Epidermal melanocyte (primary cell): ENCODE measurements around the gene FES.
"Not testable (repeated sequence)": the region's sequence is repeated elsewhere in the genome, so short reads cannot be mapped to it uniquely, and the experiment has no call there.

Source experiments
- DNase-seq: peaks from one replicate; pipeline ENCODE4 v3.0.0; 2011; ENCODE audit warnings: low spot score; ENCODE audit not compliant: insufficient read length

The FES gene

DNA sequence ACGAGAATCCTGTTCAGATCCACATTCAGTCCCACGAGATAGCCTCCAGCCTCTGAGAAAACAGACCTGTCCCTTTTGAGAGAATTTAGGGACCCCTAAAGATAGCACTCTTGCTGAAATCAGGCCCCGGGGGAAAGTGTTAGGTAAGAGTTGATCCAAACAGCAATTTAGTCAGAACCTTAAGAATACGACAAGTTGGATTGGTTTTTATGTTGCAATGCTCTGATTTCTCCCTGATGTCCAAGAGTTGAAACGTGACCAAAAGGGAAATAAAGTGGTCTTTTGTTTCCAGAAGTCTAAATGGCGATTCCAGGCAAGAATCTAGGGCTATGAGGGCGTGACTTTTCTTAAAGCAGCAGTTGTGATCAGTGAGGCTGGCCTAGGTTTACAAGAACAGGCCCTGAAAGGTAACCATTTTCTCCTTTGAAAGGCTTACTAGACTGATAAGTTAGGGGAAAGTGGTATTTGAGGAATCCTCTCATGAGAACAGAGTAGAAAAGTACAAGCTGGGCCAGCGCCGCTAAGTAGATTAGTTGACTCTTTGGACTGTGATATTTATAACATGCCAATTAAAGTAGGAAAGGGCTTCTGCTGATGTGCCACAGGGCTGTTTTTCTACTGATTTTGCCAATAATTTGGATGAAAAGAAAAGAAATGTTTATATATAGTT lies 23.7 kb downstream of the FES start:
- DNase-seq = peak; percentile 51

DNA sequence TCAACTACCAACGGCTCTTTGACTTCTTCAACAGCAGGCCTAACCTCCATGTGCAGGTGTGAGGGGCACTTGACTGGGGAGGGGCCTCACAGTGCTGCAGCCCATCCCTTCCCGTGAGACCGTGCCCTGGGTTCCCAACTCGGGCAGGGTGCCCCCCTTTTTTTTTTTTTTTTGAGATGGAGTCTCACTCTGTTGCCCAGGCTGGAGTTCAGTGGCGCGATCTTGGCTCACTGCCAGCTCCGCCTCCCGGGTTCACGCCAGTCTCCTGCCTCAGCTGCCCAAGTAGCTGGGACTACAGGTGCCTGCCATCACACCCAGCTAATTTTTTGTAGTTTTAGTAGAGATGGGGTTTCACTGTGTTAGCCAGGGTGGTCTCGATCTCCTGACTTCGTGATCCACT lies 25.1 kb downstream of the FES start:
- DNase-seq = not testable (repeated sequence)

DNA sequence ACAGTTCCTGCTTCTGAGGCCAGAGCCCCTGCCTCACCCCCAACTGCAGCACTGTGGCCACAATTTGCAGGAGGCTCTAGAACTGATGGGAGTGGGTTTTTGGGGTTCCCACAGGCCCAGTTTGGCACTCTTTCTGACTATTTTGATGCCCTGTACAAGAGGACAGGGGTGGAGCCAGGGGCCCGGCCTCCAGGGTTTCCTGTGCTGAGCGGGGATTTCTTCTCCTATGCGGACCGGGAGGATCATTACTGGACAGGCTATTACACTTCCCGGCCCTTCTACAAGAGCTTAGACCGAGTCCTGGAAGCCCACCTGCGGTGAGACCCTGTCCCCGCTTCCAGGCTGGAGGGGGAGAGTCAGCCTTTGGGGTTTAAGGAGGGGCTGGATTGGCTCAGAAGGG lies 25.7 kb downstream of the FES start:
- no peak for DNase-seq

DNA sequence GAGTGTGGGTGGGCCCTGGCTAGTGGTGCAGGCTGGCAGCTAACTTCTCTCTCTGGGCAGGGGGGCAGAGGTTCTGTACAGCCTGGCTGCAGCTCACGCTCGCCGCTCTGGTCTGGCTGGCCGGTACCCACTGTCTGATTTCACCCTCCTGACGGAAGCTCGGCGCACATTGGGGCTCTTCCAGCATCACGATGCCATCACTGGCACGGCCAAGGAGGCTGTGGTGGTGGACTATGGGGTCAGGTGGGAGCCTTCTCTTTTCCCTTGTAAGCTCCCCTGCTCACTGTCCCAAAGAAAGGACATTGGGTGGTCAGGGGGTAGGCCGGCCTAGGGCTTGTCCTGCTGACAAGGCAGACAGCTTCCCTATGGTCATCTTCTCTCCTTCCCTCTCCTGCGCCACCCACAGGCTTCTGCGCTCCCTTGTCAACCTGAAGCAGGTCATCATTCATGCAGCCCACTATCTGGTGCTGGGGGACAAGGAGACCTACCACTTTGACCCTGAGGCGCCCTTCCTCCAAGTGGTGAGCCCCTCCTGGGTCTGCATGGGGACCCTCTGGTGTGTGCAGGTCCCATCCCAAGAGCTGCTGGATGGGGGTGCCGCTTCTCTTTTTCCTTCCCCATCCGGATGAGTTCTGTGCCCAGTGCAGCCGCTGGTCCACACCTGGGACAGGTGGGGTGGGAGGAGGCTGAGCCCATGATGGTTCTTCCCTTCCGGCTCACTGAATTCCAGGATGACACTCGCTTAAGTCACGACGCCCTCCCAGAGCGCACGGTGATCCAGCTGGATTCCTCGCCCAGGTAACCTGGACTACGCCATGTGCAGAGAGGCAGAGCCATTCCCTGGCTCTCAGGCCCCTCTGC lies 26.4 kb downstream of the FES start:
- DNase-seq = no peak

DNA sequence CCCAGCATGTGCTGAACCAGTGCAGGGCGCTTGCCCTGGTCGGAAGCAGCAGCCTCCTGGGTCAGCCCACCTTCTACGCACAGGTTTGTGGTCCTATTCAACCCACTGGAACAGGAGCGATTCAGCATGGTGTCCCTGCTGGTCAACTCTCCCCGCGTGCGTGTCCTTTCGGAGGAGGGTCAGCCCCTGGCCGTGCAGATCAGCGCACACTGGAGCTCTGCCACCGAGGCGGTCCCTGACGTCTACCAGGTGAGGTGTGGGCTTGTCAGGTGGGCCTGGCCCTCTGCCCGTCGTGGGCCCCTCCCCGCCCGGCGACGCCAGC lies 27.0 kb downstream of the FES start:
- DNase-seq = no peak

DNA sequence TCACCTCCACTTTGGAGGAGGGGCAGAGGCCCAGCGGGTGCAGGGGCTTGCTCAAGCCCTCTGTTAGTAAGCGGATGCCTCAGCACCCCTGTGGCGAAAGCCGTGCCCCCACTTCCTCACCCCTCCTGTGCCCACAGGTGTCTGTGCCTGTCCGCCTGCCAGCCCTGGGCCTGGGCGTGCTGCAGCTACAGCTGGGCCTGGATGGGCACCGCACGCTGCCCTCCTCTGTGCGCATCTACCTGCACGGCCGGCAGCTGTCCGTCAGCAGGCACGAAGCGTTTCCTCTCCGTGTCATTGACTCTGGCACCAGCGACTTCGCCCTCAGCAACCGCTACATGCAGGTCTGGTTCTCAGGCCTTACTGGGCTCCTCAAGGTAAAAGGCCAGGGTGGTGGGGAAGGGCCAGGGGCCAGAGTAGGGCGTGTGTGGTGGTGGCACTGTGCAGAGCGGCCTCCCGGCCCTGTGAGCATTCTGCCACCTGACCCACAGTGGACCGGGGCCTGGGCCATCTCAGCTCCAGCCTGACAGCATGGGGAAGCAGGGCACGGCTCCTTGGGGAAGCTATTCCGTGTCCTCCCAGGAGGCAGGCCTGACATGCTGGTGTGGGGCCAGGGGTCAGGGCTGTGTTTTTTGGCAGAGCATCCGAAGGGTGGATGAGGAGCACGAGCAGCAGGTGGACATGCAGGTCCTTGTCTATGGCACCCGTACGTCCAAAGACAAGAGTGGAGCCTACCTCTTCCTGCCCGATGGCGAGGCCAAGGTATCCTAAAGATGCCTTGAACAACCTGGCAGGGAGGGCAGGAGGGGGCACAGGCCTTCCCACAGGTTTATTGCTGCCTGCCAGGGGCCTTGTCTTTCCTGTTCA lies 27.8 kb downstream of the FES start:
- no peak for DNase-seq

DNA sequence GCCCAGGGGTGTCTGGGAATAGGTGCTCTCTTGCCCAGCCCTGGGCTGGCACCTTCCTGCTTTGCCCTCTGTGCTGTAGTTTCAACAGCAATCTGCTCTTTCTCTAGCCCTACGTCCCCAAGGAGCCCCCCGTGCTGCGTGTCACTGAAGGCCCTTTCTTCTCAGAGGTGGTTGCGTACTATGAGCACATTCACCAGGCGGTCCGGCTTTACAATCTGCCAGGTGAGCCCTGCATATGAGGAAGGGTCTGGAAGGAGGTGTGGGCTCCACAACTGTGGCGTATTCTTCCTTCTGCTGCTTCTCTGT lies 28.4 kb downstream of the FES start:
- DNase-seq = no peak

DNA sequence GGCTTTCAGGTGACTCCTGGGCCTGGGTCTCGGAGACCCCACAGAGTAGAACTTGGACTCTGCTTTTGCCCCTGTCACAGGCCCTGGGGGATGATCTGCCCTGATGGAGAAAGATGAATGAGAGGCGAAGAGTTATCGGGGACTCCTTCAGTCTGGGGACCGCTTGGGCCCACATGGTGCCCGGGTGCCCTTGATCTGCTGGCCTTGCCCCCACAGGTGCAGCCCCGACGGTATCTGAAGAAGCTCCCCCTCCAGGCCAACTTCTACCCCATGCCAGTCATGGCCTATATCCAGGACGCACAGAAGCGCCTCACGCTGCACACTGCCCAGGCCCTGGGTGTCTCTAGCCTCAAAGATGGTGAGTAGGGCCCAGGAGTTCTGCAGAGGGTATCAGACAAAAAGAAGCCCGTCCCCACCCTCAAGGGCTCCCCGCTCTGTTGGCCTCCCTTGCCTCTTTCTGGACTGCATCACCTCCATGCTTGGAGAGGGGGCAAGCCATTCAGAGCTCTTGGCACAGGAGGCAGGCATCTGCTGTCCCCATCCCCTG lies 29.2 kb downstream of the FES start:
- DNase-seq = peak; percentile 10

DNA sequence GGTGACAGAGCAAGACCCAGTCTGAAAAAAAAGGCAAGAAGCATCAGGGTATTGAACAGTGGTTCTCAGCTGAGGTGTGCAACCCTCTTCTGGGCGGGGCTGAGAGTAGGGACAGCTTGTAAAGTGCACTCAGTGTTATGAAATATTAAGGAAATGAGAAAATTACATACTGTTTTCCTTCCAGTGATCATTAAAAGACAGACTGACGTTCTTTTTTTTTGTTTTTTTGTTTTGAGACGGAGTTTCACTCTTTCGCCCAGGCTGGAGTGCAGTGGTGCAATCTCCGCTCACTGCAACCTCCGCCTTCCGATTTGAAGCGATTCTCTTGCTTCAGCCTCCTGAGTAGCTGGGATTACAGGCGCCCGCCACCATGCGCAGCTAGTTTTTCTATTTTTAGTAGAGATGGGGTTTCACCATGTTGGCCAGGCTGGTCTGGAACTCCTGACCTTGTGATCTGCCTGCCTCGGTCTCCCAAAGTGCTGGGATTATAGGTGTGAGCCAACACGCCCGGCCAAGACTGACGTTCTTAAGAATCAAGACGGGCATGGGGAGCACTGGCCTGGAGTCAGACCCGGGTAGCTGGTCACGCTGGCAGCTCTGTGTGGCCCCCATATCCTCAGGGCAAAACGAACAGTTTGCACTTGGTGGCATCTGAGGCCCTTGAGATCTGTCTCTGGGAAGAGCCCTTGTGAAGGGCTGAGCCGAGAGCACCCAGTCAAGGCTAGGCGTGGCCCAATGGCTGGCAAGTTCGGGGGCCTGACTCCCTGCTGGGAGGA lies 30.2 kb downstream of the FES start:
- DNase-seq = no peak

DNA sequence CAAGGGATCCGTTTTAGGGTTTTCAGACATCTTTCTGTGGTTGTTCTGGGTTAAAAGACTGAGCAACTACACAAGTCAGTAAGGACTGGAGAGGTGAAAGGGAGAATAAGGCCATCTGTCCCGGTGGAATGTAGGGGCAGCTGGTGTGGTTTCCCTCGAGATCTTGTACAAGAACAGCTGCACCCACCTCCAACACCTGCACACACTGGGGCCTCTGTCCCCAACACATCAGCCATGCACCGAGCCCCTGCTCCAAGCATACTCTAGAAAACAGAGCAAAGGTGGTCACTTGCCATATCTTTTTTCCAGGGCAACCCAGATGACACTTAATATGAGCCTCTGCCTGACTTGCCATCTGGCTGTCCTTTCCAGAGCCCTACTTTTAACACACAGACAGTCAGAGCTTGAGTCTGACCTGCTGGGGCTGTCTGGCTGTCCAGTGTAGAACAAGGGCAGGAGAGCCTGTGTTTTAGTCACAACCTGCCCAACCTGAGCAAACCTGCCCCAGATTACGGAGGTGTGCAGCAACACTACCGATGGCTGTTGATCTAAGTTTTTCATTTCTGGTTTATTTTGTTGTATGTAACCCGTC lies 31.0 kb downstream of the FES start:
- DNase-seq = no peak

DNA sequence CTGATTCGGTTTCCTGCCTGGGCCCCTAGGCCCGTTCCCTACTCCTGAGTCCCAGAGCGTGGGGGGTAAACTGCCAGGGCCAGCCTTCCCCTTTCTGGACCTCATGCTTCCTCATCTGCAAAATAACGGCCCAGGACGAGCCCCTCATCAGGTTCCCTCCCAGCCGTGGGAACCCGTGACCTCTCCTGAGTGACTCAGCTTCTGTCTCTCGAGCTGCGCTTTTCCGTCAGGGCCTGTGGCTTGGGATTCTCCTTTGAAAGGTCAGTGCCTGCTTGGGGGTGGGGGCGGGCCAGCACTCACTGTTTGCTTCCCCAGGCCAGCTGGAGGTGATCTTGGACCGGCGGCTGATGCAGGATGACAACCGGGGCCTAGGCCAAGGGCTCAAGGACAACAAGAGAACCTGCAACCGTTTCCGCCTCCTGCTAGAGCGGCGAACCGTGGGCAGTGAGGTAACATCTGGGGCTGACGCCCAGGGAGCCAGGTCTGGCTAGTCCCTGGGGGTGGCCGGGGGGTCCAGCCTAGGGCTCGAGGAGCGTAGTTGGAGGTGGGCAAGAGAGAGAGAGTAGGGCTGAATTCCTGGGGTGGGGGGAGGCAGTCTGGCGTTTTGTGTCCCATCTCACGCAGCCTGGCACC lies 31.6 kb downstream of the FES start:
- DNase-seq = peak; percentile 7

DNA sequence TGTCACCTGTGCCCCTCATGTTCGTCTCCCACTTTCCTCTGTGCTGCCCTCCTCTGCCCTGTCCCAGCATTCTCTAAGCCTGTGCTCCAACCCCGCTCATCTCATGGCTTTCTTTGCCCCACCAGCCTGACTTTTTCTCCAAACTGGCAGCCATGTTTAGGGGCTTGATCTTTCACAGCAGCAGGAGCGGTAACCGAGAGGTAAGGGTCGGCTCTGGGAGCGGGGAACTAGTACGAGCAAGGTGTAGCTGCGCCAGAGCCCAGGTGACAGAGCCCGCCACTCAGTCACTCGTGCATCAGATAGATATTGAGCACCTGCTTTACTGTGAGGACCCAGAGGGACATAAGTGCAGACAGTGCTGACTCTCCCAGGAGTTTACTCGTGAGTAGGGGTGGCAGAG lies 32.2 kb downstream of the FES start:
- DNase-seq = no peak

DNA sequence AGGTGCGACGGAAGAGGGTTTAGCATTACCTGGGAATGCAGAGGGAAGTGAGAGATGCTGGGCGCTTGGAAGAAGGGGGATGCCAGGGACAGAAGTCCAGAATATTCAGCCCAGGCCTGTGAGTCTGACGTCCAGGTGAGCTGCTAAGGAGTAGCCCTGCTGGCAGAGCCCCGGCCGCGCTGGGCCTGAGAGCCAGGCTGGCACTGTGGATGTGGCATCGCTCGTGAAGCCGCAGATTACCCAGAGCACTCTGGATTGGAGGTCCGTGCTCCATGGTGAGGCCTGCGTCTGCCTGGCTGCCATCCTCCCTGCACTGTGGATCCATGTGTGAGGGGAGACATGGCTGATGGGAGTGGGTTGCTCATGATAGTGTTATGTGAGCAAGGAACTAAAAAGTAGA lies 33.3 kb downstream of the FES start:
- peak; percentile 4 for DNase-seq

DNA sequence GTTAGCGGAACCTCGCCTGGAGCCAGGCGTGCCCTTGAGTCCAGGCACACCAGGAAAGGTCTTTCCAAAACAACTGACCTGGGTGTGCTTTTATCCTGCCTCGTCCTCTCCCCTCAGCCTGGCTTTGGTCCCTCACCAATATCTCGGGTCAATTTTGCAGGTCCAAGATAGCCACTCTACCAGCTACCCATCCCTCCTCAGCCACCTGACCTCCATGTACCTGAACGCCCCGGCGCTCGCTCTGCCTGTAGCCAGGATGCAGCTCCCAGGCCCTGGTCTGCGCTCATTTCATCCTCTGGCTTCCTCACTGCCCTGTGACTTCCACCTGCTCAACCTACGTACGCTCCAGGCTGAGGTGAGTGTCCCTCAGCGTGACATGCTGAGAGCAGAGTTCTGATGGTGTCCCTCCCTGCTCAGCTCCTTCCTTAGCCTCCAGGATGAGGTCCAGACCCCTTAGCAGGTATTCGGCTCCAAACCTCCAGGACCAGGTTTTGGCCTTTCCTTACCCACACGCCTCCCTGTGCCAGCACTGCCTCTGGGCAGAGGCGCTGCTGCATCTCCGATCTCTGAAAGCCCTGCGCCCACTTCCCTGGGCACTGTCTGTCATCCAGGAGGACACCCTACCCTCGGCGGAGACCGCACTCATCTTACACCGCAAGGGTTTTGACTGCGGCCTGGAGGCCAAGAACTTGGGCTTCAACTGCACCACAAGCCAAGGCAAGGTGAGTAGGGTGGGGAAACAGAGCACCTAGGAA lies 33.9 kb downstream of the FES start:
- peak; percentile 11 for DNase-seq

DNA sequence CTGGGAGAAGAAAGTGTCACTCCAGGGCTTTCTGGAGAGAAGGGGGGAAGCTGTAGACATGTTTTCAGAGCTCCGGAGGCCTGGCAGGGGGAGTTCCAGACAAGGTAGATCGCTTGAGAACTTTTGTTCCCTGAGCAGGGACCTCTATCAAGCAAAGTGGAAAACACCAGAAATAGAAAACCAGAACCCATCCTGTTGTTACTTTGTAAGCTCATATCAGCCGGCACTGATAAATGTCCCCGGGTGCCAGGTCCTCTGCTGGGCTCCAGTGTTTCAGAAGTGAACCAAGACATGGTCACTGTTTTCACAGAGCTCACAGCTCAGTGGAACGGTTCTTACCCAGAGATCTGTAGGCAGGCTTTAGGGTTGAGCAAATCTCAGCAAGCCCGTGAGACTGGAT lies 34.5 kb downstream of the FES start:
- DNase-seq = no peak

DNA sequence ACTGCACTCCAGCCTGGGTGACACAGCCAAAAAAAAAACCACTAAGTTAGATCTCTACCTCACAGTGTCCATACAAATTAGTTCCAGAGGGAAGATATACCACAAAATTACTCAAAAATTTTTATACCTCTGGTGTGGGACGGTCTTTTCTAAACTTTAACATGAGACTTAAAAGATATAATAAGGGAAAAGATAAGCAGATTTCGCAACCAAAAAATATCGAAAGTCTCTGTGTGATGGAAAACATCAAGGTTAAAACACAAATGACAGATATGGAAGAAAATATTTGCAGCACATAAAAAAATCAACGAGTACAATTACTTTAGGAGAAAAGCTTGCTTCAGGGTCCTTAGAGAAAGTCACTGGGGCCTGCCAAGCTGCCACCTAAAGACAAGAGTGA lies 37.6 kb downstream of the FES start:
- DNase-seq = no peak

DNA sequence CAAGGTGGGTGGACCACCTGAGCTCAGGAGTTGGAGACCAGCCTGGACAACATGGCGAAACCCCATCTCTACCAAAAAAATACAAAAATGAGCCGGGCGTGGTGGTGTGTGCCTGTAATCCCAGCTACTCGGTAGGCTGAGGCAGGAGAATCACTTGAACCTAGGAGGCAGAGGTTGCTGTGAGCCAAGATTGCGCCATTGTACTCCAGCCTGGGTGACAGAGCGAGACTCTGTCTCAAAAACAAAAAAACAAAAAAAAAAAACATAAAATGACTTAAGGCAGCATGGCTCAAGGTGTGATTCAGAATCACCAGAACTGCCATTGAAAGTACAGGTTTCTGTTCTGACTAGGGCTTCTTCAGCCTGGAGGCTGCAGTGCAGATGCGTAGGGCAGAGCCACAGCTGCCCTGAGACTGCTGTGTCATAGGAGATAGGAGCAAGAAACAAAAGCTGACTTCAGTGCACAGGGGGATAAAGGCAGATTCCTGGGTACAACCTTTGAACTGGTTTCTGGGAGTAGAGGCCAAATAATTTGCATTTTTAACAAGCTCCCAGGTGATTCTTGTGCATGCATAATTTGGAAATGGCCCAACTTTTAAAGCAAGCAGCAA lies 38.5 kb downstream of the FES start:
- not testable (repeated sequence) for DNase-seq

DNA sequence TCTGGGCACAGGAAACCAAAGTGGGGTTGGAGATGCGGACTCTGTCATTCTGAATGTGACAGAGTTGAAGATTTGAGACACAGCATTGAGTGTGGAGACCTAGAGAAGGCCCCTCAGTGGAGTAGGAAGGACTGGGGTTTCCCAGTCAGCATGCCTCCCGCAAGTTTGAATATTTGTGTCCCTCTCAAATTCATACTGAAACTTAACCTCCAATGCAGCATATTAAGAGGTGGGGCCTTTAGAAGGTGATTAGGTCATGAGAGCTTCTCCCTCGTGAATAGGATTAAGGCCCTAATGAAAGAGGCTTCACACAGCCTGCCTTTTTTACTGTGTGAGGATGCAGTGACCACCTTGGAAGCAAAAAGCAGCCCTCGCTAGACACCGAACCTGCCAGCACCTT lies 40.1 kb downstream of the FES start:
- no peak for DNase-seq

DNA sequence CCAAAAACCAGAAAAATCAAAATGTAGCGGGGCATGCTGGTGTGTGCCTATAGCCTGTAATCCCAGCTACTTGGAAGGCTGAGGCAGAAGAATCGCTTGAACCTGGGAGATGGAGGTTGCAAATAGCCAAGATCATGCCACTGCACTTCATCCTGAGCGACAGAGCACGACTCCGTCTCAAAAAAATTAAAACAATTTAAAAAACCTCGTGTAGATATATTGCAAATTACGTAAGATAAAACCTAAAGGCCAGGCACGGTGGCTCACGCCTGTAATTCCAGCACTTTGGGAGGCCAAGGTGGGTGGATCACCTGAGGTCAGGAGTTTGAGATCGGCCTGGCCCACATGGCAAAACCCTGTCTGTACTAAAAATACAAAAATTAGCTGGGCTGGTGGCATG lies 42.5 kb downstream of the FES start:
- not testable (repeated sequence) for DNase-seq
